Measurements from ENCODE around the gene CDCA4.
A peak's percentile ranks its signal among the peaks of the same experiment; 100 is the strongest.
"Not testable (repeated sequence)": the region's sequence is repeated elsewhere in the genome, so short reads cannot be mapped to it uniquely, and the experiment has no call there.

The CDCA4 gene

DNA sequence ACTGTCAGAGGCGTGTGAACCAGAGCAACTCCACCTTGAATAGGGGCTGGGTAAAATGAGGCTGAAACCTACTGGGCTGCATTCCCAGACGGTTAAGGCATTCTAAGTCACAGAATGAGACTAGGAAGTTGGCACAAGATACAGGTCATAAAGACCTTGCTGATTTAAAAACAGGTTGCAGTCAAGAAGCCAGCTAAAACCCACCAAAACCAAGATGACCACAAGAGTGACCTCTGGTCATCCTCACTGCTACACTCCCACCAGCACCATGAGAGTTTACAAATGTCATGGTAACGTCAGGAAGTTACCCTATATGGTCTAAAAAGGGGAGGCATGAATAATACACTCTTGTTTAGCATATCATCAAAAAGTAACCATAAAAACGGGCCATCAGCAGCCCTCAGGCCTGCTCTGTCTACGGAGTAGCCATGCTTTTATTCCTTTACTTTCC is 11.6 kb upstream of the CDCA4 start:
- not testable (repeated sequence) for DNase-seq

- DNase-seq: no peak
Measured at GRCh38 chr14:105030836-105031396, 10.0 kb upstream of the CDCA4 start.

- no peak for DNase-seq
Measured at GRCh38 chr14:105030194-105030593, 9.3 kb upstream of the CDCA4 start.

DNA sequence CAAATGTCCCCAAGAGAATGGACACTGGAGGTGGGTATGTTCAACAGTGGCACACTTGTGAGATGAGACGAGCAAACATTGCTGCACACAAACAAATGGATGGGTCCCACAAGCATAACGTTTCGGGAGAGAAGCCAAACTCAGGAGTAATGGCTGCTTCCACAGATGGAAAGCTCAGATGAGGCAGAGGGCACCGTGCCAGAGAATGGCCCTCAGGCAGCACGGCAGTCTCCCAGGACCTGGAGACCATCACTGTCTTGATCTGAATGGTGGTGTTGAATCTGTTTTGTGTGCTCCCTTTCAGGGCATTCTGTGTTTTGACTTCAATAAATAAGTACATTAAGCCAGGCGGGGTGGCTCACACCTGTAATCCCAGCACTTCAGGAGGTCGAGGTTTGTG is 8.5 kb upstream of the CDCA4 start:
- DNase-seq: no peak

DNA sequence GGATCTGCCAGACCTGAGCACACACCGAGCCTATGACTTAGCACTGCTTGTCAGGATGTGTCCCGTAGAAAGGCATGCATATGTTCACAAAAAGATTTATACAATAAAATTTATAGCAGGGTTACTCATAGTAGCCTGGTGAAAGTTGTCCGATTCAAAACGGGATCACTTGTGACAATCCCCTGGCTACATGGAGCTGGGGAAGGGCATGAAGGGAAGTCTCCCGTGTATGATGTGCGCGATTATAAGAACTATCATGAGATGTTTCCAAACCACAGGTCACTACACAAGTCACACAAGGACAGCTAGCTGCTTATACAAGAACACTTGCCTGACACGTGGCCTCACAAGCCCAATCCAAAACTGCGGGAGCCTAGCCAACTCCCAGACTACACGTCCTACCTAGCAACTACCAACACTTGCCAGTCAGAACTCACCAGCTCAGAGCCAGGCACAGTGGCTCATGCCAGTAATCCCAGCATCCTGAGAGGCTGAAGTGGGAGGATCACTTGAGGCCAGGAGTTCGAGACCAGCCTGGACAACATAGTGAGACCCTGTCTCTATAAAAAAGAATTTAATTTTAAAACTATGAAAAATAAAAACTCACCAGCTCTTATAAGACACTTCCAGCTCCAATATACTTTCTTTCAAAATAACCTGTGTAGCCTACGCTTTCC is 7.5 kb upstream of the CDCA4 start:
- no peak for DNase-seq

DNA sequence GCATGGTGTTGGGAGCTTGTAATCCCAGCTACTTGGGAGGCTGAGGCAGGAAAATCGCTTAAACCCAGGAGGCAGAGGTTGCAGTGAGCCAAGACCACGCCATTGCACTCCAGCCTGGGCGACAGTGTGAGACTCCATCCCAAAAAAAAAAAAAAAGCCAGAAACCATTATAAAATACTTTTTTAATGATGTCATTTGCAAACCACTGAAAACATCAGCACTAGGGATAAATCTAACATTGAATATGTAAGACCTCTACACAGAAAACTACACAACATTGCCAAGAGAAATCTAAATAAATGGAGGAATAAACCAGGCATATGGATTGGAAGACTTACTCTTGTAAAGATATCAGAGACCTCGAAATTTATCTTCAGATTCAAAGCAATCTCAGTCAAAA is 6.8 kb upstream of the CDCA4 start:
- DNase-seq: not testable (repeated sequence)

- peak in 1 of 3 experiments; percentile 15 for DNase-seq
Measured at GRCh38 chr14:105026802-105027563, 6.1 kb upstream of the CDCA4 start.

DNA sequence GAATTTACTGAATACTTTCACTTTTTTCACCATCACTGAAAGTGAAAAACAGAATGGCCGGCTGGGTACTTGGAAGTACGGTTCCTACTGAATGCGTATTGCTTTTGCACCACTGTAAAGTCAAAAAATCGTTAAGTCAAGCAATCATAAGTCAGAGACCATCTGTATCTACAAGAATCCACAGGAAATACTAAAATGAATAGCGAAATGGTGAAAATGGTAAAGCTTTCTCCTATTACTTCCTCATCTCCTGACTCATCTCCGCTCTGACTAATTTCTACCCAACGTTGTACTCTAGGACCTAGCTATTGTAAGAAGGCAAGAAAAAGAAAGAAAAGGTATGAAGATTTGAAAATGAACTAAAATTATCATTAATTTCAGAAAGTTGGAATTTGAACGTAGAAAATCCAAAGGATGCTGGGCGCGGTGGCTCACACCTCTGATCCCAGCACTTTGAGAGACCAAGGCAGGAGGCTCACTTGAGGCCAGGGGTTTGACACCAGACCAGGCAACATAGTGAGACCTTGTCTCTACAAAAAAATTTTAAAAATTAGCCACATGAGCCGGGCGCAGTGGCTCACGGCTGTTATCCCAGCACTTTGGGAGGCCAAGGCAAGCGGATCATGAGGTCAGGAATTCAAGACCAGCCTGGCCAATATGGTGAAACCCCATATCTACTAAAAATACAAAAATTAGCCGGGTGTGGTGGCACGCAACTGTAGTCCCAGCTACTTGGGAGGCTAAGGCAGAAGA is 5.3 kb upstream of the CDCA4 start:
- no peak for DNase-seq

GRCh38 chr14:105025429-105025828 is 4.5 kb upstream of the CDCA4 start:
- no peak for DNase-seq

DNA sequence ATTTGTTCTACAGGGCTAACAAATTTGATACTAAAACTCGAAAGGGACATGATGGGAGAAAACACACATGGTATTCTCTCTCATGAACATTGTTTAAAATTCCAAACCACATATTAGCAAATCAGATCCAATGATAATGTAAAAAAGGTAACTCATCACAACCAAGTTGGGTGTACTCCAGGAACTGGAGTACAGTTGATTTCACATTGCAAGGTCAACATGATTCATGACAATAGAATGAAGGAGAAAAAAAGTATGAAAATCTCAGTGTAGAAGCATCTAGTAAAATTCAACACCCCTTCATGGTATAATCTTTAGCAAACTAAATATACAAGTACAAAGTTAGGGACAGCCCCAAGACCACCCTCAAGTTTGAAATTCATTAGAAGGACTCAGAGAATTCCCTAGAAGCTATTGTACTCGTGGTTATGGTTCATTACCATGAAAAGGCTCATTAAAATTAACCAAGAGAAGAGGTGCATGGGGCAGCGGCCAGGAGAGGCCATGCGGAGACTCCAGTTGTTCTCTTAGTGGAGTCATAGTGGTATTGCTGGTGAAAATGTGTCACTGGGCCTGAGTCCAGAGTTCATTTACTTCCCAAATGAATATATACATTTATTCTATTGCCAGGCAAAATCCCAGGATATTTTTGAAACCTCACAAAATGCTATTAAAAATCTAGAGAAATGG is 3.1 kb upstream of the CDCA4 start:
- no peak for DNase-seq

DNA sequence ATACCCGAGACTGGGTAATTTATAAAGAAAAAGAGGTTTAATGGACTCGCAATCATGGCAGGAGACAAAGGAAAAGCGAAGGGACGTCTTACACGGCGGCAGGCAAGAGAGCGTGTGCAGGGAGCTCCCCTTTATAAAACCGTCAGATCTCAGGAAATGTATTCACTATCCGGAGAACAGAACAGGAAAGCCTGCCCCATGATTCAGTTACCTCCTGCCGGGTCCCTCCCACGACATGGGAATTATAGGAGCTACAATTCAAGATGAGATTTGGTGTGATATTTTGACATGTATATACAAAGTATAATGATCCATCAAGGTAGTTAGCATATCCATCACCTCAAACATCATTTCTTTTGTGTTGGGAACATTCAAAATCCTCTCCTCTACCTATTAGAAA is 2.3 kb upstream of the CDCA4 start:
- DNase-seq: no peak

DNA sequence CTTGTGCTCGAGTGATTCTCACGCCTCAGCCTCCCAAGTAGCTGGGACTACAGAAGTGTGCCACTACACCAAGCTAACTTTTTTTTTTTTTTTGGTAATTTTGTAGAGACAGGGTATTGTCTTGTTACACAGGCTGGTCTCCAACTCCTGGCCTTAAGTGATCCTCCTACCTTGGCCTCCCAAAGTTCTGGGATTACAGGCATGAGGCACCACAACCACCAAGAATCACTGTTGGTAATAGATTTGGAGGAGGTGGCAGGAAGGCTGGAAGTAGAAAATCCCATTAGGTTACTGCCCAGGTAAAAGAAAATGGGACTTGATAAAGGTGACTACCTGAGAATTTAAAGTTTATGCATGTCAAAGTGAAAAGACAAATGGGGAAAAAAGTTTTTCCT is 1.4 kb upstream of the CDCA4 start:
- no peak for DNase-seq

- peak; percentile 61 to 94 (median 88) for DNase-seq
Measured at GRCh38 chr14:105021656-105022275, 883 bp upstream of the CDCA4 start.

- DNase-seq: peak in 2 of 3 experiments; percentile 77 to 87
Measured at GRCh38 chr14:105019861-105020814, 745 bp downstream of the CDCA4 start.

DNA sequence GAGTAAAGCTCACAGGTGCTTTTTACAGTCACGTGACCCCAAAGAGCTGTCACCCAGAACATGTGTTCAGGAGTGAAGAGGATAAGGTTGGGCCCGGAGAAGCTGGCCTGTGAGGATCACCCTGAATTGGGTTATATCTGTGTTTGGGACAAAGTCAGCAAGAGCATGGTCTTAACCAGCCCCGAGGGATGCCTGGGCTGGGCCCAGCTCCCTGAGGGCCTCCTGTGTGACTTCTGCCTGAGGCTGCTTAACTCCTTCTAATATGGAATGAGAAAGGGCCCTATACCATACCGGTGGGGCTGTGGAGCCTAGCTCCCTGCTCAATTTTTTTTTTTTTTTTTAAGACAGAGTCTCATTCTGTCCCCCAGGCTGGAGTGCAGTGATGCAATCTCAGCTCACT is 2.5 kb downstream of the CDCA4 start:
- no peak for DNase-seq

- DNase-seq: no peak
Measured at GRCh38 chr14:105015905-105016304, 5.0 kb downstream of the CDCA4 start.

GRCh38 chr14:105015242-105015641 is 5.6 kb downstream of the CDCA4 start:
- no peak for DNase-seq

DNA sequence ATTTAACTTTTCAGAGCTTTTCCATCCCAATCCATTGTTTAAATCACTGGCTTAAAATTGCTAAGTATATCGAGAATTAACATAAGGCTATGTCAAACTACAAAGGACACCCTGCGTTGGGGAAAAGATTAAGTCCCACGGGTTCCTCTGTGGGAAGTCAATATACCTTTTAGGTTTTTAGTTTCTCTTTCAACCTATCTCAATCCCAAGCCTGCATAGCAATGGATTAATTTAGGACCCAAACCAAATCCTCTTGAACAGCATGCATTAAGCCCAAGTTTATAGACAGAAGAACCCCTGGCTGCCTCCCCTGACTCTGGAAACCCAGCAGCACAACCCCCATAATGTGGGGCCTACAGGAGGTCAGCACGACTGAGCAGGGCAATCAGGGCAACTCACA is 6.3 kb downstream of the CDCA4 start:
- no peak for DNase-seq

DNA sequence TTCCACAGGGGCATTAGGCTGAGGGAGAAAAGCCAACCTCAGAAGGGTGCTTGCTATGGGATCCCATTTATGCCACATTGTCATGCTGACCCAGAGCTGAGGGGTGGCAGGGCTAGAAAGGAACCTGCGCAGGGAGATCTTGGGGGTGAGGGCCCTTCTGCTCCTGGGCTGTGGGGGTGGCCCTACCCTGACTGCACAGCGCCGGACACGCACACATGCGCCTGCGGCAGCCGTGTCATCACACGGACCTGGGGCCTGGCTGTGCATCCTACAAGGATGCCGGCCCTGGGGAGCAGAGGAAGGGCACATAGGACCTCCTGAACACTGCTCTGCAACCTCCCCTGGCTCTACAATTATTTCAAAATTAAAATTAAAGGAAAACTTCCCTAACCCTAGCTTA is 6.9 kb downstream of the CDCA4 start:
- no peak for DNase-seq

DNA sequence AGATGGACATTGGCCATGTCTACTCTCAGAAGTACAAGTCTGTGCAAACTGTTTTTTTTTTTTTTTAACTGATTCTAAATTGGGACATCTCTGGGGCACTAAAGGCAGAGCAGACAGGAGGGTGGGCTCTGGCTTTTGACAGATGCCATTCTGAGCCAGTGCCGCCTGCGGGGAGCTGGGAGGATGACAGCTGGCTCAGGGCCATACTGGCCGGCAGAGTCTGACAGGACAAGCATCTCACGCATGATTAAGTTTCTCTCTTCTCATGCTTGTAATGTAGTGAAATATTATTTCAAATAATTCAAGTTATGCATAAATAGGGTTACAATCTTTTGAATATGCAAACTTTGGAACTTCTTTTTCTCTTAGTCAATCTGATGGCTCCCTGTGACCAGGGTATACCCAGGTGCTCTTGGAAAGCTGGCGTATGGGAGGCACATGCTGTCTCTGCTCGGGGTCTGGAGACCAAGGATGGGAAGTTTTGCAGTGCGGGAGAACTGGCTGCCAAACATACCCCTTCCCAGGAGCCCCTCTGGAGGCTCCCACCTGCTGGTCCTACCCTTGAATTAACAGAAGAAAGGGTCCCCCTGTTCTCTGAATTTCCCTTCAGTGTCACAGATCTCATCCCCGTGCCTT is 7.6 kb downstream of the CDCA4 start:
- no peak for DNase-seq
